Thymus (tissue), 11 donors: ENCODE data around the gene ROR1. TPM values are rescaled to one million over a fixed set of nuclear protein-coding genes. Genes with fewer than 3 reads are reported as not detected.

ENCODE experiments used
- DNase-seq, 9 donors: peaks; one replicate each; pipeline ENCODE4 v3.0.0-alpha.2; 2013; ENCODE audit warnings: low spot score in 9 of 9, low read depth in 6 of 9, missing footprints in 1 of 9
- H3K27ac ChIP-seq, 2 donors: one replicate each; pipeline ENCODE4 v1.5.1; 2013; ENCODE audit warnings: control low read depth in 1 of 2, low read depth in 1 of 2, low read length in 1 of 2, mild to moderate bottlenecking in 1 of 2, moderate library complexity in 1 of 2
- H3K27me3 ChIP-seq, 2 donors: one replicate each; pipeline ENCODE4 v1.5.1; 2013; ENCODE audit warnings: low read length in 1 of 2; ENCODE audit not compliant: control insufficient read depth in 2 of 2, insufficient read depth in 1 of 2
- H3K36me3 ChIP-seq, 2 donors: one replicate each; pipeline ENCODE4 v1.5.1; 2013; ENCODE audit warnings: low read length in 1 of 2, mild to moderate bottlenecking in 1 of 2, moderate library complexity in 1 of 2; ENCODE audit not compliant: control insufficient read depth in 2 of 2, insufficient read depth in 2 of 2
- H3K4me1 ChIP-seq, 2 donors: one replicate each; pipeline ENCODE4 v1.5.1; 2013; ENCODE audit warnings: low read length in 2 of 2; ENCODE audit not compliant: control insufficient read depth in 2 of 2, insufficient read depth in 2 of 2
- H3K4me3 ChIP-seq, 2 donors: one replicate each; pipeline ENCODE4 v1.5.1; 2013; ENCODE audit warnings: low read length in 2 of 2, control low read depth in 1 of 2, mild to moderate bottlenecking in 1 of 2
- H3K9me3 ChIP-seq, 2 donors: one replicate each; pipeline ENCODE4 v1.5.1; 2013; ENCODE audit warnings: low read length in 1 of 2, mild to moderate bottlenecking in 1 of 2; ENCODE audit not compliant: control insufficient read depth in 2 of 2, insufficient read depth in 1 of 2
- WGBS: extraction: QIAGEN DNeasy Blood & Tissue Kit; methylation state at CpG from one replicate; pipeline ENCODE4 v1.1.7; 2013; 5-methylcytosine and 5-hydroxymethylcytosine counted together
- polyA plus RNA-seq: library from polyadenylated mRNA; stranded (reverse); fragments of 200-250 nt; gene quantifications from one replicate; pipeline ENCODE4 v1.2.3, GENCODE V29; 2013
- total RNA-seq: library from RNA; stranded (reverse); fragments of 120-200 nt; gene quantifications from one replicate; pipeline ENCODE4 v1.2.4, GENCODE V29; 2013
- donor health status: healthy.

Gene ROR1
- total and polyA plus RNA-seq, 2 donors: 1.5 to 5.2 TPM

GRCh38 chr1:63974966-63975365 lies 201.1 kb downstream of the ROR1 start:
- H3K27ac ChIP-seq: no peak overlapping the region
- no peak overlapping the region for H3K4me3 ChIP-seq
- no peaks in the 10 kb centered on the region for H3K27me3 ChIP-seq
- H3K36me3 ChIP-seq: no peaks in the 10 kb centered on the region
- WGBS: 98% methylated on average over 6 of the region's 6 CpGs
- no peak for DNase-seq
- H3K9me3 ChIP-seq: no peaks in the 10 kb centered on the region
- no peaks in the 10 kb centered on the region for H3K4me1 ChIP-seq

DNA sequence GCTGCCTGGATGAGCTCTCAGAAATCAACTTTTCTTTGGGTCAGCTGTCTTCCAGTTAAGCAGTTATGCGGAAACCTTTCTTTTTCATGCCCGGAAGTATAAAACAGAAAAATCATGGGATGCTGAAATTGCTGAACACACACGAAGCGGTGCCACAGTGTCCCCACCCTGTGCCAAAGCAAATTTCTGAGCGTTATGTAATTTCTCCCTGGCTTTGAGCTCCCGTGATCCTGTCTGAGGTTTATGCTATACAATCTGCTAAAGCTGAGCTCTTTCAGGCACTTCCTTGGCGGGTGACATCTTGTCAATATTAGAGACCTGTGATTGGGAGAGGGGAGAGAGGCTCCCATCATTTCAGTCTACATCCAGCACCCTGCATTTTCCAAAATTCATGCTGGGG lies 201.7 kb downstream of the ROR1 start:
- Histone ChIP-seq H3K4me1 (no peaks in the 10 kb centered on the region), H3K27ac (no peak overlapping the region), H3K4me3 (no peak overlapping the region), H3K9me3 (no peaks in the 10 kb centered on the region), H3K36me3 (no peaks in the 10 kb centered on the region), H3K27me3 (no peaks in the 10 kb centered on the region)
- 97% methylated on average over 7 of the region's 7 CpGs for WGBS
- no peak for DNase-seq

DNA sequence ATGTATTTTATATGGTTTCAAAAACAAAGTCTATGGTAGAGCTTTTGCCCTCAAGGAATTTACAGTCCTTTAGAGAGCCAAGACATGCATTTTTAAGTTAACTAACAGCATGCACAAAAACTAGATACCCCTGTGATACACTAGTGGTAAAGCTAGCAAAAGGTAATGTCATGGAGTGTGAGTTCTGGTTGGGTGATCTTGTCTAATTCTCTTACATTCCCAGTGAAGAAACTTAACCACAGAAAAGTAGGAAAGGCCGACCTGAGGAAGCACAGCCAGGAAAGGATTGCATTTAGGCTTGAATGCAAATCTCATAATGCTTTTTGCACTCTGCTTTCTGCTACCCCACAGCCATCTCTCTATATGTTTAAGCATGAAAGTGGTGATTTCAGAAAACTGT lies 202.2 kb downstream of the ROR1 start:
- H3K27me3 ChIP-seq: no peaks in the 10 kb centered on the region
- H3K9me3 ChIP-seq: no peaks in the 10 kb centered on the region
- no peak for DNase-seq
- H3K4me1 ChIP-seq: no peaks in the 10 kb centered on the region
- 41% methylated on average over 1 of the region's 1 CpG for WGBS
- no peak overlapping the region for H3K4me3 ChIP-seq
- no peaks in the 10 kb centered on the region for H3K36me3 ChIP-seq
- no peak overlapping the region for H3K27ac ChIP-seq

- Histone ChIP-seq H3K27me3 (no peaks in the 10 kb centered on the region), H3K36me3 (no peaks in the 10 kb centered on the region), H3K4me1 (no peaks in the 10 kb centered on the region), H3K27ac (no peak overlapping the region), H3K4me3 (no peak overlapping the region), H3K9me3 (no peaks in the 10 kb centered on the region)
- no peak for DNase-seq
- WGBS: 93% methylated on average over 1 of the region's 1 CpG
Measured at GRCh38 chr1:63977466-63977865, 203.6 kb downstream of the ROR1 start.

DNA sequence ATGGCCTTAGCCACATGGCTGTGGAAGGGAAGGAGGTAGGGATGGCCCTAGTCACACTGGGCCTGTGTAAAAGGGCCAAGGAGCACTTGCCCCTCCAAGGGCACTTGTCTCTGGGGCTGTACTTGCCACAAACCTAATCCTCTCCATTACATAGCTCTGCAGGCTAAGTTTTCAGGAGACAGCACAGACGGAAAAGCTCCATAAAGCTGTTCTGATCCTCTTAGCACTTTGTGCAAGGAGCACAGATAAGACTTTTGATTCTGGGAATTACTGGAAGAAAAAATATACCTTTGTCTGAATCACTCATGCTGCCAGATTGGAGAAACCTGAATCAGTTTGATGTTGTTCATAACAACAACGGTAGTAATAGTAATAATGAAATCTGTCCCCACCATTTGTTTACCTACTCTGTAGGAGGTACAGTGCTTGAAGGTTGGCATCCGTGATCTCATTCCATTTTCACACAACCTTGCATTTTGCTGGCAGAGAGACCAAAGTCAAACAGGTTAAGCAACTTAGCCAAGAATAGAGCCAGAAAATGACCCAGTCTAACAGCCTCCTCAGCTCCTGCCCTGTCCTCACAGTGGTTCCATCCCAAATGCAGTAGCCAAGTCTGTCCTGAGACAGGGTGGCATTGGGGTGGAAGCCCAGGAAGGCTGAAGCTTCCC lies 207.1 kb downstream of the ROR1 start:
- no peak overlapping the region for H3K4me3 ChIP-seq
- H3K27ac ChIP-seq: no peak overlapping the region
- H3K36me3 ChIP-seq: no peaks in the 10 kb centered on the region
- WGBS: 96% methylated on average over 3 of the region's 3 CpGs
- H3K27me3 ChIP-seq: no peaks in the 10 kb centered on the region
- H3K4me1 ChIP-seq: peaks cover 11 to 12% of the 10 kb centered on the region in 2 donors
- DNase-seq: no peak
- H3K9me3 ChIP-seq: no peaks in the 10 kb centered on the region

DNA sequence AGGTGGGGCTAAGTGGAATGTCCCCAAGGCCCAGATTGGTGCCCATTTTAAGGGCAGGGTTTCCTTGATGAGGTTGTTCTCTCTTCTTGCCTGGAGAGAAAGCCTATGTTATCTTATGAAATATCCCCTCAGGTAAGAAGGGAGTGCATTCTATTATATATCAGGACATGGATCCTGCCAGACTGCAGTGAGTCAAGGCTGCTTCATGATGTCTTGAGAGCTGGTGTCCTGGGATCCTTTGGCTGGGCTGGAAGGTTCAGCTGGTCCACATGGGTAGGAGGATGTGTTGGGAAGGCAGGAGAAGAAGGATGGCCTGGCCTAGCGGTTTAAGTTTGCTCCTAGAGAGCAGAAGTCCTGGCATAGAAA lies 207.6 kb downstream of the ROR1 start:
- H3K27me3 ChIP-seq: no peaks in the 10 kb centered on the region
- H3K27ac ChIP-seq: no peak overlapping the region
- no peak overlapping the region for H3K4me3 ChIP-seq
- peaks cover 11 to 12% of the 10 kb centered on the region in 2 donors for H3K4me1 ChIP-seq
- 94% methylated on average over 1 of the region's 1 CpG for WGBS
- H3K36me3 ChIP-seq: no peaks in the 10 kb centered on the region
- DNase-seq: no peak
- H3K9me3 ChIP-seq: no peaks in the 10 kb centered on the region

GRCh38 chr1:63982201-63982600 lies 208.4 kb downstream of the ROR1 start:
- no peaks in the 10 kb centered on the region for H3K36me3 ChIP-seq
- 97% methylated on average over 3 of the region's 3 CpGs for WGBS
- DNase-seq: no peak

GRCh38 chr1:63983391-63984256 lies 209.8 kb downstream of the ROR1 start:
- H3K27me3 ChIP-seq: no peaks in the 10 kb centered on the region
- H3K9me3 ChIP-seq: no peaks in the 10 kb centered on the region
- H3K27ac ChIP-seq: no peak overlapping the region
- H3K4me3 ChIP-seq: no peak overlapping the region
- H3K36me3 ChIP-seq: no peaks in the 10 kb centered on the region
- H3K4me1 ChIP-seq: peaks cover 11 to 12% of the 10 kb centered on the region in 2 donors
- peak in 2 of 9 donors; percentile 15 to 47 for DNase-seq
- WGBS: 56% methylated on average over 7 of the region's 7 CpGs

More at GRCh38 chr1:63982201-63982600, 208.4 kb downstream of the ROR1 start:
- Histone ChIP-seq H3K27me3 (no peaks in the 10 kb centered on the region), H3K4me1 (peaks cover 11 to 12% of the 10 kb centered on the region in 2 donors), H3K4me3 (no peak overlapping the region), H3K9me3 (no peaks in the 10 kb centered on the region), H3K27ac (no peak overlapping the region)

DNA sequence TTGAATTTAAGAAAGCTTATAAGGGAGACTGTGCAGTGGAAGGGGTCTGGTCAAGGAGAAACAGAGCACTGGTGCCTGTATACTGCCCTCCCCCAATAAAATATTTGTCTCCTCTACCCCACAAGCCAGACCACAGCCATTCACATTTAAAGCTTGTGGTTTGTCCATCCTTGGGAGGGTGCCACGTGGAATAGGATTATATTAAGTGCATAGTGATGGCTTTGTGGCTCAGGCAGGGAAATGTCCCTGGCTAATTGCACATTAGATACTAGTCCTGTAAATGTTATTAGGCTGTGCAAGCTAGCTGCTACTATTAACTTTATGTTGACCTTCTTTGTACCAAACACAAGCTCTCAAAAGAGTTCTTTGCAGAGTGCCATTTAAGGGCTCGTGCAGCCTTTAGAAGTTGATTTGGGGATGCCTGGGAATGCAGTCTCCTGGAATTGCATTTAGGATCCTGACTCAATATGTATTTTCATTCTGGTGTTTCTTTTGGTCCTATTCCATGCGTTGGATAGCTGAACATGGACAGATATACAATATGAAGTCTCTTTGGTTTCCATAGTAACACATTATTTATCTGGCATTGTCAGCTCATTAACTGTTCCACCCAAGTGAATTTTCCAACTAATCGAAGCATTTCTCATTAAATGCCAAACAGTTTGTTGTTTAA lies 210.6 kb downstream of the ROR1 start:
- H3K9me3 ChIP-seq: no peaks in the 10 kb centered on the region
- no peak overlapping the region for H3K4me3 ChIP-seq
- H3K36me3 ChIP-seq: no peaks in the 10 kb centered on the region
- 76% methylated on average over 4 of the region's 4 CpGs for WGBS
- peaks cover 11 to 12% of the 10 kb centered on the region in 2 donors for H3K4me1 ChIP-seq
- no peaks in the 10 kb centered on the region for H3K27me3 ChIP-seq
- no peak overlapping the region for H3K27ac ChIP-seq
- no peak for DNase-seq
